Activated T-helper 17 cell treated with anti-CD3 and anti-CD28 coated beads, Interleukin-2, amount 50 U/mL, for 72 hours (primary cell): ENCODE data around the gene RBM15. TPM values are rescaled to one million over a fixed set of nuclear protein-coding genes. Genes with fewer than 3 reads are reported as not detected.

ENCODE experiments used
- ATAC-seq: fragments of 150-1000 bp; cut with Tn5 transposase; replicated peaks from 2 replicates; pipeline ENCODE4 v1.10.0; 2021; ENCODE audit warnings: mild to moderate bottlenecking, moderate library complexity
- H3K27ac Mint-ChIP-seq: one replicate; pipeline ENCODE4 v1.8.0; 2022; ENCODE audit warnings: mixed read lengths
- H3K27me3 Mint-ChIP-seq: one replicate; pipeline ENCODE4 v1.8.0; 2022; ENCODE audit warnings: mixed read lengths
- H3K36me3 Mint-ChIP-seq: one replicate; pipeline ENCODE4 v1.8.0; 2022; ENCODE audit warnings: low read depth, mild to moderate bottlenecking, mixed read lengths
- H3K4me1 Mint-ChIP-seq: one replicate; pipeline ENCODE4 v1.8.0; 2022; ENCODE audit warnings: mixed read lengths
- H3K4me3 Mint-ChIP-seq: one replicate; pipeline ENCODE4 v1.8.0; 2022; ENCODE audit warnings: mild to moderate bottlenecking, mixed read lengths
- H3K9me3 Mint-ChIP-seq: one replicate; pipeline ENCODE4 v1.8.0; 2022; ENCODE audit warnings: mixed read lengths
- total RNA-seq, 2 donors: library from RNA; stranded (reverse); gene quantifications; one replicate each; pipeline ENCODE4 v1.2.3, GENCODE V29; 2022

RBM15 gene
- total RNA-seq, 2 donors from 2014 or later: 61.8 to 86.2 TPM

DNA sequence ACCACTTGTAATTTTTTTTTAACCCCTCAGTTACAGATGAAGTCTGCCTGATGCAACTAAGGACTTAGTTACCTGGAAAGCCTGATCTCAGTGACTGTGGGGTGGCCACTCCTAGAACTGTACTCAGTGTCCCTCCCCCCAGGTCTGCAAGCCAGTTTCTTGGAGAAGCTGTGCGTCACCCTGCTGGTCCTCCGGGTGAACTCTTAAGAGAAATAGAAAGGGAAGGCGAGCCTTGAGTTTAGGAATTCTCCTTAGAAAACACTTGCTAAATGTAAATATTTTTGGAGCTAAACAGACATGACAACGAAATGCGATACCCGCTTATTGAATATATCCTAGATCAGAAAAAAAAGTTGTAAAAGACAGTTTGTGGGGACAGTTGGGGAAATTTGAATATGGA lies 50.9 kb downstream of the RBM15 start:
- Mint-ChIP-seq H3K27ac (no peak overlapping the region), H3K4me1 (peaks cover 6% of the 10 kb centered on the region), H3K4me3 (no peak overlapping the region), H3K27me3 (no peaks in the 10 kb centered on the region), H3K9me3 (no peaks in the 10 kb centered on the region), H3K36me3 (peaks cover 13% of the 10 kb centered on the region)
- no peak for ATAC-seq

DNA sequence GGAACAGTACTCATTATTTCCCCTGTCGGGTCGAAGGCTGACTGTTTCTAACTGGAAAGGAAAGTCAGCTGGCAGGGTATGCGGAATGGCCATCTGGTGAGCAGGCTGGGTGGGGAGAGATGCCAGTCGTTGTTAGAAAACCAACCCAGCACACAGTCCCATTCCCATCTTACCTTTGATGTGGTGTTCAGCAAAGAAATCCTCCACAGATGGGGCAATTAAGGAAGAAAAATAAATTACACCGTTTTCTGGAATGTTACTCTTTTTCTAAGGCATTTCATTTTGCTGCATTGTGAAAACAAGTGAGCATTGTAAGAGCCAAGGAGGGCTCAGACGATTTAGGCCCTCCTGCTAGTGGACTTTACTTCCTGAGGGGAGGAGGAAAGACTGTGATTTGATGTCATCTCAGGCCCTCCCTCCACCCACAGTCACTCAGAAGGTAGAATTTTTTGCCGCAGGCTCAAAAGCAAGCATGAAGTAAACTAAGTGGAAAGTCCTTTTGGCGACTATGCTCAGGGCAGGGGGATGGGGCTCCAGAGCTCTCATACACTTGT lies 51.6 kb downstream of the RBM15 start, which contains the start of gene SLC16A4:
SLC16A4 (minus strand) TSS at position 335 of the 554 bp plus-strand sequence. CDS start 1,703 bp downstream, outside the sequence.
- no peak for ATAC-seq
- Mint-ChIP-seq H3K36me3 (peaks cover 19% of the 10 kb centered on the region), H3K9me3 (no peaks in the 10 kb centered on the region), H3K4me1 (peaks cover 6% of the 10 kb centered on the region), H3K27me3 (no peaks in the 10 kb centered on the region), H3K4me3 (no peak within 1 kb of the TSS), H3K27ac (no peak within 1 kb of the TSS)

DNA sequence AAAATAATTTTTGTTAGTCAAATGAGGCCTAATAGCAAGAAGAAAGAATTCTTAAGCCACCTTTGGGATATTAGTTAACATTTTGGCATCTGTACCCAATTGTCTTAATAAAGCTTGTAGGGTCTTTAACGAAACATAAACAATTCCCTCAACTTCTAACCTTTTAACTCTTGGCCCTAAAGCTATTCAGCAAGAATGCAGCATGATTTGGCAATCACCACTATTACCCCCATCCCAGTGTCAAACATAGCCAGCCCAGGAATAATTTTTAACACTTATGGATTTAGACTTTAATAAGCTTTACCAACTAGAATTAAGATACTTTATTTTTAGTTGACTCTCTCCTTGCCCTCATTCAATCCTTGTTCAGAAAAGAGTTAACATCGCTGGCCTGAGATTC lies 54.1 kb downstream of the RBM15 start:
- Mint-ChIP-seq H3K4me3 (no peak overlapping the region), H3K27ac (no peak overlapping the region), H3K27me3 (no peaks in the 10 kb centered on the region), H3K4me1 (no peaks in the 10 kb centered on the region), H3K9me3 (no peaks in the 10 kb centered on the region), H3K36me3 (peaks cover 33% of the 10 kb centered on the region)
- no peak for ATAC-seq

DNA sequence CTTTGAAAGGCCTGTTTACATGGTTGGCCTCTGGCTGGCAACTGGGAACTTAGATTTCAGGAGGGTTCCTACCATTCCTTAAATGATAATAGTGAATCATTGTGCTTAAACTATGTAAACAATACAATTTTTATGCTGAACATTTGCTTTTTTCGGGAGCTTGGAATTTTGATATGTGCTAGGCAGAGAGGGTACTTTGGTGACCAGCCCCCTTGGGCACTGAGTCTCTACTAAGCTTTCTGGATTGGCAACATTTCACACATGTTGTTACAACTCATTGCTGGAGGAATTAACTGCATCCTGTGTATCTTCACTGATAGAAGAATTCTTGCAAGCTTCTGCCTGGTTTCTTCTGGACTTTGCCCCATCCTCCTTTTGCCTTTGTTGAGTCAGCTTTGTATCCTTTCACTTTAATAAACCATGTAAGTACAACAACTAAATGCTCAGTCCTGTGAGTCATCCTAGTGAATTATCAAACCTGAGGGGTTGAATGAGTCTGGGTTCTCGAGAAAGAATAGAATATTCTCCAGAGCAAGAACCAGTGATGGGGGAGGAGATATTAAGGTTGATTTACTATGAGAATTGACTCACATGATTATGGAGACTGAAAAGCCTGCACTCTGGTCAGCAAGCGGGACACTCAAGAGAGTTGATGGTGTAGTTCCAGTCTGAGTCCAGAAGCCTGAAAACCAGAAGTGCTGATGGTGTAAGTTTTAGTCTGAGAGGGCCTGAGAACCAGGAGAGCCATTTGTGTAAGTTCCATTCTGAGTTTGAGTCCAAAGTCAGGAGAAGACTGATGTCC lies 54.7 kb downstream of the RBM15 start:
- no peaks in the 10 kb centered on the region for H3K4me1 Mint-ChIP-seq
- H3K27me3 Mint-ChIP-seq: no peaks in the 10 kb centered on the region
- H3K9me3 Mint-ChIP-seq: no peaks in the 10 kb centered on the region
- no peak overlapping the region for H3K27ac Mint-ChIP-seq
- H3K36me3 Mint-ChIP-seq: peaks cover 39% of the 10 kb centered on the region
- no peak overlapping the region for H3K4me3 Mint-ChIP-seq
- ATAC-seq: no peak

DNA sequence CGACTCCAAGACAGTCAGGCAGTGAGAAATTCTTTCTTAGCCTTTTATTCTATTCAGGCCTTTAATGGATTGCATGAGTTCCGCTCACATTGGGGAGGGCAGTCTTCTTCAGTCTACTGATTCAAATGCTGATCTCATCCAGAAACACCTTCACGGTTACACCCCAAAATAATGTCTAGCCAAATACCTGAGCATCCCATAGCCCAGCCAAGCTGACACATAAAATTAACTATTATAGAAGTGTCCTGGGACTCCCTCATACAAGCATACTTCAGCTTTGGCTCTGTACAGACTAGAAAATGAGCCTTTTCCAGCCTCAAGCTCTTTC lies 55.3 kb downstream of the RBM15 start:
- Mint-ChIP-seq H3K27ac (no peak overlapping the region), H3K36me3 (peaks cover 44% of the 10 kb centered on the region), H3K4me3 (no peak overlapping the region), H3K9me3 (no peaks in the 10 kb centered on the region), H3K27me3 (no peaks in the 10 kb centered on the region), H3K4me1 (no peaks in the 10 kb centered on the region)
- ATAC-seq: no peak

Other genes with a start within 250 kb of the RBM15 start
- not detected for gene UBL4B, start 226.9 kb upstream of the RBM15 start, total RNA-seq
- gene SLC6A17, start 188.9 kb upstream of the RBM15 start, total RNA-seq: not detected
- 10 to 100 TPM; 13.4 to 18.9 TPM for gene KCNC4, start 129.1 kb upstream of the RBM15 start, total RNA-seq
- under 1 TPM; 0.19 to 0.58 TPM for gene SLC16A4, start 51.6 kb downstream of the RBM15 start, total RNA-seq
- gene LAMTOR5, start 68.3 kb downstream of the RBM15 start, total RNA-seq: 100 to 1,000 TPM; 150 to 172 TPM
- not detected for gene PROK1, start 111.8 kb downstream of the RBM15 start, total RNA-seq
- not detected for gene KCNA10, start 179.8 kb downstream of the RBM15 start, total RNA-seq